ENCODE results near the gene C21orf58. TPM values are rescaled to one million over a fixed set of nuclear protein-coding genes. Genes with fewer than 3 reads are reported as not detected.

C21orf58 gene
- total and polyA plus RNA-seq, 2 experiments from 2014 or later: 3.7 to 4.2 TPM

GRCh38 chr21:46352913-46353312, 29.2 kb upstream of the C21orf58 start:
- Histone ChIP-seq H3K4me3 (no peak overlapping the region), H3F3A (ENCODE audit: insufficient read depth) (no peaks in the 10 kb centered on the region), H3K27me3 (replicated peaks; ENCODE audit: insufficient read depth) (no peaks in the 10 kb centered on the region), H4K20me1 (ENCODE audit: insufficient read depth) (no peaks in the 10 kb centered on the region), H3K79me2 (ENCODE audit: insufficient read depth) (no peaks in the 10 kb centered on the region), H3K9me2 (ENCODE audit: insufficient read depth) (no peaks in the 10 kb centered on the region), H3K9me3 (ENCODE audit: low read depth) (no peaks in the 10 kb centered on the region), H3K9ac (no peak overlapping the region), H2AFZ (no peak overlapping the region), H3K4me2 (ENCODE audit: unreplicated experiment) (no peak overlapping the region), H3K27ac (no peak overlapping the region), H3K36me3 (ENCODE audit: low read depth) (peaks cover 24% of the 10 kb centered on the region), H3K4me1 (ENCODE audit: insufficient read depth) (no peaks in the 10 kb centered on the region)
- 89 to 90% methylated on average over 14 of the region's 14 CpGs for WGBS, 2 experiments (ENCODE audit: low coverage in 1 of 2, low lambda C conversion rate in 2 of 2, missing lambda C conversion rate in 2 of 2)
- in situ Hi-C loops (cut with MboI): no loop called here
- DNase-seq: no peak
- TF ChIP-seq EZH2phosphoT487 (IDR thresholded peaks at IDR 0.05; ENCODE audit: insufficient read depth, low read depth): no peak
- TF ChIP-seq EZH2 (IDR thresholded peaks at IDR 0.05; ENCODE audit: insufficient read depth, poor library complexity, severe bottlenecking): no peak

- TF ChIP-seq EZH2phosphoT487 (IDR thresholded peaks at IDR 0.05; ENCODE audit: insufficient read depth, low read depth) (no peak), EZH2 (IDR thresholded peaks at IDR 0.05; ENCODE audit: insufficient read depth, poor library complexity, severe bottlenecking) (no peak)
- H4K20me1 ChIP-seq (ENCODE audit: insufficient read depth): no peaks in the 10 kb centered on the region
- no peaks in the 10 kb centered on the region for H3K79me2 ChIP-seq (ENCODE audit: insufficient read depth)
- H3K27ac ChIP-seq: no peak overlapping the region
- H3K4me3 ChIP-seq: no peak overlapping the region
- DNase-seq: no peak
- H3K9me3 ChIP-seq (ENCODE audit: low read depth): no peaks in the 10 kb centered on the region
- H3K9me2 ChIP-seq (ENCODE audit: insufficient read depth): no peaks in the 10 kb centered on the region
- 95 to 96% methylated on average over 10 to 11 of the region's 11 CpGs for WGBS, 2 experiments (ENCODE audit: low coverage in 1 of 2, low lambda C conversion rate in 2 of 2, missing lambda C conversion rate in 2 of 2)
- H3K27me3 ChIP-seq (replicated peaks; ENCODE audit: insufficient read depth): no peaks in the 10 kb centered on the region
- H3K4me2 ChIP-seq (ENCODE audit: unreplicated experiment): no peak overlapping the region
- in situ Hi-C loops (cut with MboI): no loop called here
- no peak overlapping the region for H3K9ac ChIP-seq
- H2AFZ ChIP-seq: no peak overlapping the region
- H3F3A ChIP-seq (ENCODE audit: insufficient read depth): no peaks in the 10 kb centered on the region
- H3K4me1 ChIP-seq (ENCODE audit: insufficient read depth): no peaks in the 10 kb centered on the region
- H3K36me3 ChIP-seq (ENCODE audit: low read depth): peaks cover 29% of the 10 kb centered on the region
These were observed 28.5 kb upstream of the C21orf58 start for GRCh38 chr21:46352164-46352515.

- H3K79me2 ChIP-seq (ENCODE audit: insufficient read depth): no peaks in the 10 kb centered on the region
- no peaks in the 10 kb centered on the region for H4K20me1 ChIP-seq (ENCODE audit: insufficient read depth)
- no peaks in the 10 kb centered on the region for H3K27me3 ChIP-seq (replicated peaks; ENCODE audit: insufficient read depth)
- no peaks in the 10 kb centered on the region for H3K9me3 ChIP-seq (ENCODE audit: low read depth)
- H3K4me2 ChIP-seq (ENCODE audit: unreplicated experiment): no peak overlapping the region
- H3K27ac ChIP-seq: no peak overlapping the region
- WGBS, 2 experiments (ENCODE audit: low coverage in 1 of 2, low lambda C conversion rate in 2 of 2, missing lambda C conversion rate in 2 of 2): 96 to 97% methylated on average over 10 to 11 of the region's 11 CpGs
- H3K36me3 ChIP-seq (ENCODE audit: low read depth): peaks cover 31% of the 10 kb centered on the region
- no peaks in the 10 kb centered on the region for H3K4me1 ChIP-seq (ENCODE audit: insufficient read depth)
- no peaks in the 10 kb centered on the region for H3F3A ChIP-seq (ENCODE audit: insufficient read depth)
- H2AFZ ChIP-seq: no peak overlapping the region
- no peak for DNase-seq
- no peaks in the 10 kb centered on the region for H3K9me2 ChIP-seq (ENCODE audit: insufficient read depth)
- no peak overlapping the region for H3K4me3 ChIP-seq
- H3K9ac ChIP-seq: no peak overlapping the region
- TF ChIP-seq EZH2 (IDR thresholded peaks at IDR 0.05; ENCODE audit: insufficient read depth, poor library complexity, severe bottlenecking): no peak
- TF ChIP-seq EZH2phosphoT487 (IDR thresholded peaks at IDR 0.05; ENCODE audit: insufficient read depth, low read depth): no peak
- in situ Hi-C loops (cut with MboI): no loop called here
These were observed 27.9 kb upstream of the C21orf58 start for GRCh38 chr21:46351476-46352163.

- Histone ChIP-seq H3F3A (ENCODE audit: insufficient read depth) (no peaks in the 10 kb centered on the region), H3K9me2 (ENCODE audit: insufficient read depth) (no peaks in the 10 kb centered on the region), H3K27me3 (replicated peaks; ENCODE audit: insufficient read depth) (no peaks in the 10 kb centered on the region), H3K4me3 (no peak overlapping the region), H3K4me1 (ENCODE audit: insufficient read depth) (no peaks in the 10 kb centered on the region), H2AFZ (no peak overlapping the region), H4K20me1 (ENCODE audit: insufficient read depth) (no peaks in the 10 kb centered on the region), H3K9ac (no peak overlapping the region), H3K79me2 (ENCODE audit: insufficient read depth) (no peaks in the 10 kb centered on the region), H3K27ac (no peak overlapping the region), H3K4me2 (ENCODE audit: unreplicated experiment) (no peak overlapping the region), H3K9me3 (ENCODE audit: low read depth) (no peaks in the 10 kb centered on the region), H3K36me3 (ENCODE audit: low read depth) (peaks cover 31% of the 10 kb centered on the region)
- WGBS, 2 experiments (ENCODE audit: low coverage in 1 of 2, low lambda C conversion rate in 2 of 2, missing lambda C conversion rate in 2 of 2): 90 to 91% methylated on average over 13 of the region's 13 CpGs
- no peak for DNase-seq
- TF ChIP-seq EZH2phosphoT487 (IDR thresholded peaks at IDR 0.05; ENCODE audit: insufficient read depth, low read depth): no peak
- TF ChIP-seq EZH2 (IDR thresholded peaks at IDR 0.05; ENCODE audit: insufficient read depth, poor library complexity, severe bottlenecking): no peak
- in situ Hi-C loops (cut with MboI): no loop called here
These were observed 27.3 kb upstream of the C21orf58 start for GRCh38 chr21:46350981-46351380.

Data from GM23248 (cell line).